NCI-H2107 treated with DMSO at 0.1 percent for 48 hours (cell line): ENCODE results near the gene DISP1.

Experiments used
- DNase-seq: peaks from one replicate; lab custom pipeline; 2025; ENCODE audit not compliant: unreplicated experiment; lab: John Stamatoyannopoulos, UW

Gene DISP1, protein sequence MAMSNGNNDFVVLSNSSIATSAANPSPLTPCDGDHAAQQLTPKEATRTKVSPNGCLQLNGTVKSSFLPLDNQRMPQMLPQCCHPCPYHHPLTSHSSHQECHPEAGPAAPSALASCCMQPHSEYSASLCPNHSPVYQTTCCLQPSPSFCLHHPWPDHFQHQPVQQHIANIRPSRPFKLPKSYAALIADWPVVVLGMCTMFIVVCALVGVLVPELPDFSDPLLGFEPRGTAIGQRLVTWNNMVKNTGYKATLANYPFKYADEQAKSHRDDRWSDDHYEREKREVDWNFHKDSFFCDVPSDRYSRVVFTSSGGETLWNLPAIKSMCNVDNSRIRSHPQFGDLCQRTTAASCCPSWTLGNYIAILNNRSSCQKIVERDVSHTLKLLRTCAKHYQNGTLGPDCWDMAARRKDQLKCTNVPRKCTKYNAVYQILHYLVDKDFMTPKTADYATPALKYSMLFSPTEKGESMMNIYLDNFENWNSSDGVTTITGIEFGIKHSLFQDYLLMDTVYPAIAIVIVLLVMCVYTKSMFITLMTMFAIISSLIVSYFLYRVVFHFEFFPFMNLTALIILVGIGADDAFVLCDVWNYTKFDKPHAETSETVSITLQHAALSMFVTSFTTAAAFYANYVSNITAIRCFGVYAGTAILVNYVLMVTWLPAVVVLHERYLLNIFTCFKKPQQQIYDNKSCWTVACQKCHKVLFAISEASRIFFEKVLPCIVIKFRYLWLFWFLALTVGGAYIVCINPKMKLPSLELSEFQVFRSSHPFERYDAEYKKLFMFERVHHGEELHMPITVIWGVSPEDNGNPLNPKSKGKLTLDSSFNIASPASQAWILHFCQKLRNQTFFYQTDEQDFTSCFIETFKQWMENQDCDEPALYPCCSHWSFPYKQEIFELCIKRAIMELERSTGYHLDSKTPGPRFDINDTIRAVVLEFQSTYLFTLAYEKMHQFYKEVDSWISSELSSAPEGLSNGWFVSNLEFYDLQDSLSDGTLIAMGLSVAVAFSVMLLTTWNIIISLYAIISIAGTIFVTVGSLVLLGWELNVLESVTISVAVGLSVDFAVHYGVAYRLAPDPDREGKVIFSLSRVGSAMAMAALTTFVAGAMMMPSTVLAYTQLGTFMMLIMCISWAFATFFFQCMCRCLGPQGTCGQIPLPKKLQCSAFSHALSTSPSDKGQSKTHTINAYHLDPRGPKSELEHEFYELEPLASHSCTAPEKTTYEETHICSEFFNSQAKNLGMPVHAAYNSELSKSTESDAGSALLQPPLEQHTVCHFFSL (N-terminal part only)

DNA sequence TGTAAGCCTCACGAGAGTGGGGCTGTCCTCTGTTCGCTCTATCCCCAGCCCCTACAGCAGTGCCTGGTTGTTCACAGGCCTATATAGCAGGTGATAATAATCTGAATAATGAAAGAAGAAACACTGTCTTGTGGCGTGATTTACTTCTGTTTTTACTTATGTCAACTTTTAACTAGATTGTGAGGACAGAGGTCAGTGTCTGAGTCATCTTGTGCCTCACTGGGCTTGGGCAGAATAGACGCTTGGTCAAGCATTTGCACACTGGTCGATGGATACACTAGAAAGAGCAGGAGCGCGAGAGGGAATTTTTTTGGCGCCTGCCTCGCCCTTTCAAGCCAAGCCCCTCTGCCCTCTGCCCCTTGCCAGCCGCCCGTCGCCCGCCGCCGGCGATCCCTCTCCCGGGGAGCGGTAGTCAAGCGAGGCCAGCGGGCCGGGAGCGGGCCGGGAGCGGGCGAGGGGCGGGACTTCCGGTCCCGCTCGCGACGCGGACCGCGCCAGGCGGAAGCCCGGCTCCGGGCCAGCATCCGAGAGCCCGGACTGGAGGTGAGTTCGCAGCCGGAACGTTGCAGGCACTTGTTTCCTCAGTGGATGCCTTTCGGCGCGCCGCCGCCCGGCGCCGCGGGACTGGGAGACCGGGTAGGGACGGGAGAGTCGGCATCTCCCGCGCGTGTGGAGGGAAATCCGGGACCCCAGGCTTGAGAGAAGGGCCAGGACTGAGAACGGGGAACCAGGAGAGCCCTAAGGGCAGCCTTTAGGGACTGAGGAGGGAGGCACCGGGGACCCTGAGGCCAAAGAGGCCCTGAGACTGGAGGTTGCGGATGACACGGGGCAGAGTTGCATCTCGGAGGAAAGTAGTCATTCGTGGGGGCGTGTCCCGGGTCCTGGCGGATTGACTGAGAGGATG is at the start of gene DISP1:
TSS of gene DISP1 (plus strand) at position 504 of the 904 bp plus-strand sequence. CDS start 127,785 bp downstream, outside the sequence.
- DNase-seq = peak; percentile 47

DNA sequence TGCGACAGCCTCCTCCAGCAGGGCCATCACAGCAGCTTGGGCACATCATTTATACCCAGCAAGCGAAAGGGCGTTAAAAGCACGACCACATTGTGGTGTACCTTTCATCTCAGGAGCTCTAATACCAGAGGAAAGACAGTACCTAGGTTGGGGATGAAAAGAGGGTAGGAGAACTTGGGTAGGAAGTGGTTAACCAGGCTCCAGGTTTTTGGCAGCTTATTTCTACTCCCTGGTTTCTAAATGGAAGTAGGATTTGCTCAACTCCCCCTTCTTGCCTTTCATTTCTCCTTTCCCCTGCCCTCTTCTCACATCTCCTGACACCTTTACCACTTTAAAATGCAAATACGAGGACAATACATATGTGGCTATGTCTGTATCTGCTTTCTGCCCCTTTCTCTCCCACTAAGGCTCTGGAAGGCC is 47.7 kb upstream of the DISP1 start:
- no peak for DNase-seq

DNA sequence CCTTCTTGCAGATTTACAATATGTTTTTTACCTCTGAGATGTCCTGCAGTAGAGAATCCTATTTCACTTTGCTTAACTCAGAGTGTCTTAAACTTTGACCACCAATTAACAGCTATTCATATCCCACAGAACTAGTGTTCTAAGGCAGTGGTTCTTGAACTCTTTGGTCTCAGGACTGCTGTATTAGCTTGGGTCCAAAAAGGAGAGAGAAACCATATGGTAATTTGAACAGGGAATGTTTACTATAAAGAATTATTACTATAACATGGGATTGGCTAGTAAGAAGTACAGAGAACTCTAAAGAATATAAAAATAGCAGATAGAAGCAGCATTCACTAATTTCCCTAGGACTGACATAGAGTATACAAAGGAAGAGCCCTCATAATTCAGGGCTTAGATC is 46.2 kb upstream of the DISP1 start:
- DNase-seq = no peak

DNA sequence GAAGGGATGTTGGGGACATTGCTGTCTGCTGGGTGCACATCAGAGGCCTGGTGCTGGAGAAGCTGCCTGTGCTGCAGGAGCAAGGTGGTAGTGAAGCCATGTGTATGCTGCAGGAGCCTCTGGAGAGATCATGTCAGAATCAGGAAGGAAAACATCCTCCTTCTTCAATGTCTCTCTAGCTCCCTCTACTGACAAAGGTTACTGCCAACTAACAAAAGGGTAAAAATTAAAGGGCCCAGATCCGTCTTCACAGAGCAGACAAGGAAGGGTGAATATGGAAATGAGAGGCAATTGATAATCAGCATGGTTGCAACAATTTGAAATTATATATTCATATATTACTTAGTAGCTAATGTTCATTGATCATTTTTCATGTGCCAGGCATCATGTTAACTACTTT is 45.7 kb upstream of the DISP1 start:
- no peak for DNase-seq

DNA sequence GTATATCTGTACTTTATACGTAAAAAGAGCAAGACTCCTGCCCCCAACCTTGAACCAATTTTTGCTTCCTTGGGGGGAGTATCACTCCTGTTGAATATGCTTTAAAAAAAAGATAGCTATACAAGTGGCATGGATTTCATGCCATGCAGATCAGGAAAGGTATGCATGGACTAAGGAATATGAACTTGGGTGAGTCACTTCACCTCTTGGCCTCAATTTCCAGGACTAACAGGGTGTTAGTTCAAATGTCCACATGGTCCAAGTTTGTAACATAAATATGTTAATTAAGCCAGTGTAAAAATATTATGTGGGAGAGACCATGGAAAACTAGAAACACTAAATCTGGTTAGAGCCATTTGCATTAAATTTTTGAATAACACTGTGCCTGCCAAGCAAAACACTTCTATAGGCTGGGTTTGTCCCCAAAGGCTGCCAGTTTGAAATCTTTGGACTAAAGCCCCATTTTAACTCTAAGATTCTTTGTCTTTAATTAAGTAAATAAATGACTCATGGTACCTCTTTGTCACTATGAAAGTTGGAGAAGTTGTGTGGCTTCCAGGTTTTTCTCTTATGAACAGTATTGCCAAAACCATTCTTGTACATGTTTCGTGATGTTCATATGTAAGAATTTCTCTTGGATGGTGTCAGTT is 44.7 kb upstream of the DISP1 start:
- no peak for DNase-seq

DNA sequence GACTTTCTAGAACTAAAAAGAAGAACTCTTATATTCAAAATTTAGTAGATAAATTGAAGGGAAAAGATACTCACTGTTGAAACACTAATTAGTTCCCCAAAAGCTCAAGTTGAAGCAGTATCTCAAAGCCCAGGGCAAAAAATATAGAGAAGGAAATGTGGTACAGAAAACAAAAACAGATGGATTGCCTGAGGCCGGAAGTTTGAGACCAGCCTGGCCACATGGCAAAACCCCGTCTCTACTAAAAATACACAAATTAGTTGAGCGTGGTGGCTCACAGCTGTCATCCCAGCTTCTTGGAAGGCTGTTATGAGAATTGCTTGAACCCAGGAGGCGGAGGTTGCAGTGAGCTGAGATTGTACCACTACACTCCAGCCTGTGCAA is 41.9 kb upstream of the DISP1 start:
- DNase-seq = no peak

DNA sequence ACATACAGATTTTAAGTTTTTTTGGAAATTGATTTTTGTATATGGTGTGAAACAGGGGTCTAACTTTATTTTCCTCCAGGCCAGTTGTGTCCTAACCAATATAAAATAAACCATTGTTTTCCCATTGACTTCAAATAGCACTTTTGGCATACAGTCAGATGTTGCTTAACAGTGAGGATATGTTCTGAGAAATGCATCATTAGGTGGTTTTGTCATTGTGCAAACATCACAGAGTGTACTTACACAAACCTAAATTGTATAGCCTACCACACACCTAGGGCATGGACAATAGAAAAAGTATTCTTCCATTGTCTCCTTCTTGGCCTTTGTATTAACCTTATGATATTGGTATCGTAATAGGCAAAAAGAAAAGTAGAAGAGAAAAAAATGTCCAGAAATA is 37.4 kb upstream of the DISP1 start:
- no peak for DNase-seq

DNA sequence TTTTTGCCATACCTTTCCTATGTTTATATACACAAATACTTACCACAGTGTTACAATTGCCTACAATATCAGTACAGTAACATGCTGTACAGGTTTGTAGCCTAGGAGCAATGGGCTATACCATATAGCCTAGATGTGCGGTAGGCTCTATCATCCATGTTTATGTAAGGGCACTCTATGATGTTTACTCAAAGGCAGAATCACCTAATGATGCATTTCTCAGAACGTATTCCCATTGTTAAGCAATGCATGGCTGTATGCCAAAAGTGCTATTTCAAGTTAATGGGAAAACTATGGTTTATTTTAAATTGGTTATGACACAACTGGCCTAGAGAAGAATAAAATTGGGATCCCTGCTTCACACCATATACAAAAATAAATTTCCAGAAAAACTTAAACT is 36.9 kb upstream of the DISP1 start:
- peak; percentile 7 for DNase-seq

DNA sequence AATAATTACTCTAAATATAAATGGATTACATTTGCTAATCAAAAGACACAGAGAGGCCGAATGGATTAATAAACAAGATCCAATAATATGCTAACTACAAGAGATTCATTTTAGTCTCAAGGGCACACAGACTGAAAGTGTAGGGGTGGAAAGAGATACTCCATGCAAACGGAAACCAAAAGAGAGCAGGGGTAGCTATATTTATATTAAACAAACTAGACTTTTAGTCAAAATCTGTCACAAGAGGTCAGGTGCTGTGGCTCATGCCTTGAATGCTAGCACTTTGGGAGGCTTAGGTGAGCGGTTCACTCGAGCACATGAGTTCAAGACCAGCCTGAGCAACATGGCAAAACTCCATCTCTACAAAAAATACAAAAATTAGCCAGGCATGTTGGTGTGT is 33.6 kb upstream of the DISP1 start:
- no peak for DNase-seq

DNA sequence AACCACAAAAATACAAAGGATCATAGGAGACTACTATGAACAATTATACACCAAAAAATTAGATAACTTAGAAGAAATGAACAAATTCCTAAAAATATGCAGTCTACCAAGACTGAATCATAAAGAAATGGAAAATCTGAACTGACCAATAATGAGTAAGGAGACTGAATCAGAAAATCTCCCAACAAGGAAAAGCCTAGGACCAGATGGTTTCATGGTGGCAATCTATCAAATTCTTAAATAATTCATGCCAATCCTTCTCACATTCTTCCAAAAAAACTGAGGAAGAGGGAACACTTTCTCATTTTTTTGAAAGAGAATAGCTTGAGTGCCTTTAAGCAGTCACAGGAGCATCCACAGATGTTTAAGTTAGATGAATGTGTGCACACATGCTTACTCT is 31.8 kb upstream of the DISP1 start:
- DNase-seq = no peak

DNA sequence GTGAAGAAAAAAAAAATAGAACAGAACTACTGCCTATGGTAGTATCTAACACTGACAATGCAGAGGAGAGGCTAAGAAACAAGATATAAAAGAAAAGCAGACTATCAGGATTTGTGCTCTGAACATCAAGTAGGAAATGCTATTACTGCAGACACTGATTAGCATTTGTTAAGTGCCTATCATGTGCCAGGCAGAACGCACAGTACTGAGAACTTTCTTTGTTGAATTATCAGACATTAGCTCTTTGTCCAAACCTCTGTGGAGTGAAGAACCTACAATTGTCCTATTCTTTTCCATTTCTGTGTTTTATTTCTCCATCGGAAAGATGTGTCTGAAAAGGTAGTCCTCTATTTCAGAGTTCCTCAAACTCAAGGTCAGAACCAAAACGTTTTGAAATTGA is 30.5 kb upstream of the DISP1 start:
- DNase-seq = no peak

DNA sequence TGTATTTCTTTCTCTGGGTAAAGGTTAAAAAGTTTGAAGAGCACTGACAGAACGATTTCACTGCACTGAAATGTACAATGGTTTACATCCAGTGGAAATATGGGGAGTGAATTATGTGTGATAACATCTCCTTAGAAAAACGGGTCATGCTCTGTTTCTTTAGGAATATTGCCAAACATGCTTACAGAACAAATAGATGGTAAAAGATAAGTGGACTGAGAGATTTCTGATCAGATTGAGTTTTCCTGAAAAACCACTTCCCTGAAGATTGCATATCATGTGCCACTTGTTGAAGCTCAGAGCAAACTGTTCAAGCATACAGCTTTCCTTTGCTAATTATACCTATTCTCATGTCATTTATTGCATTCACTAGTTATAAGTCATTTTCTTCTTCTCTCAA is 29.9 kb upstream of the DISP1 start:
- no peak for DNase-seq

DNA sequence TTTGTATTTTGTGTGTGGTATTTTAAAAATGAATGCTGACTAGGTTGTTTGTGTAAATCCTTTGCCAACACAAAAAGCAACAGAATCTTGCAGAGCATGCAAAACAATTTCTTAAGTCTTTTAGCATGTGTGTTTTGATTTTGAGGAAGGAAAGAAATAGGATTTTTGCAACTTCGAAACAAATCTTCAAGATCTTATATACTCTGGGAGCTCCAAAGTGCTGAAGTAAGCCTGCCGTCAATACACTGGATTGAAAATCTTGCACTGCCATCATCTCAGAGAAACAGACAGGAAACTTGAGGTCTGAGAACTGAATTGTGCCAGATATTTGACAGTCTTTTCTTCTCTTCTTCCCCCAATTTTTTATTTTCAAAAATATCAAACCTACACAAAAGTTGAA is 29.3 kb upstream of the DISP1 start:
- DNase-seq = no peak

DNA sequence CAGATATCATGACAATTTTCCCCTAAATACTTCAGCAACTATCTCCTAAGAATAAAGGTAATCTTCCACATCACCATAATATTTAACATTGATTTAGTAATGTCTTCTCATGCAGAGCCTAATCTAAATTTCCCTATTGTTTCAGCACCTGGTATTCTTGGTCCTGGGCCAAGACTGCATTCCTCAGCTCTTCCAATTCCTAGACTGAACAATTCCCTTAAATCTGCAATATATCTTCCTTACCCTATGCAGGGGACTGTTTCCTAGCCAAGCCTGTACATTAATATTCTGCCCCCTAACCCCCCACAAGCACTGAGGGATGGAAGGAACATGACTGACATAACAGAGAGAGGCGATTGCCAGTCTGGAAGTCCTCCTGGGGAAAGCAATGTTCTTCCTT is 28.7 kb upstream of the DISP1 start:
- no peak for DNase-seq

DNA sequence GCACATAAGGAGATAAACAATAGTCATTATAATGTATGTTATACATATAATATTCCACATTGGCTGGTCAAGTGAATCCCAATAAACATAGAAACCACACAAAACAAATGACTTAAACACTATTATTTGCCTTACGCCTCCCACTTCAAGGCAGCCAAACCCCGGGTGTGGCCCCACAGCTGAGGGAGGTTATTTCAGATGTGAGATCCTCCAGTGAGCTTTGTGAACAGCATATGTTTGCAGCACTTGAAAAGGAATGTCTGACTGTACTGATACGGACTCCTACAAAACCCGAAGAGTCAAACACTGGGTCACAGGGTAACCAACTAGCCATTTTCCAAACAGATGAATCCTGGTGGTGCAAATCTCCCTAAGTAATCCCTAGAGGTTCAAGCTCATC is 27.1 kb upstream of the DISP1 start:
- DNase-seq = no peak

DNA sequence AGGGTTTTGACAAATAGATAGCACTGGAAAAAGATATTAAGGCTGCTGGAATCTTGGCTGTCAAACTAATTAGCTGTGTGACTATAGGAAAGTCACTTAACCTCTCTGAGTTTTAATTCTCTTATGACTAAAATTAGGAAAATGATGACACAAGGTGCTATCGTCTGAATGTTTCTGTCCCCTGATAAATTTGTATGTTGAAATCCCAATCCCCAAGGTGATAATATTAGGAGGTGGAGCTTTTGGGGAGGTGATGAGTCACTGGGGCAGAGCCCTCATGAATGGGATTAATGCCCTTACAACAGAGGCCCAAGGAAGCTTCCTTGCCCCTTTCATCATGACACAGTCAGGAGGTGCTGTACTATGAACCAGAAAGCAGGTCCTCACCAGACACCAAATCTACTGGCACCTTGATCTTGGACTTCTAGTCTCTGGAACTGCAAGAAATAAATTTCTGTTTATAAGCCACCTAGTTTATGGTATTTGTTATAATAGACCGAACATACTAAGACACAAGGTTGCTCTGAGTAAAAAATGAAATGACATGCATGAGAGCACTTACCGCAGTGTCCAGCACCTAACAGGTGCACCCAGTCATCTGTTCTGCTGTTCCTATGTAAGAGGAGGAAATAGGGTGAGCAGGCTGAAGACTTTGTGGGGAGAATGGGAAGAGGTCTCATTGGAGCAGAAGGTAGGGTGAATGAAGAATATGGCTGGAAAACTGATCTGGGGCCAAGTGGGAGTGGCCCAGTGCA is 26.3 kb upstream of the DISP1 start:
- no peak for DNase-seq

DNA sequence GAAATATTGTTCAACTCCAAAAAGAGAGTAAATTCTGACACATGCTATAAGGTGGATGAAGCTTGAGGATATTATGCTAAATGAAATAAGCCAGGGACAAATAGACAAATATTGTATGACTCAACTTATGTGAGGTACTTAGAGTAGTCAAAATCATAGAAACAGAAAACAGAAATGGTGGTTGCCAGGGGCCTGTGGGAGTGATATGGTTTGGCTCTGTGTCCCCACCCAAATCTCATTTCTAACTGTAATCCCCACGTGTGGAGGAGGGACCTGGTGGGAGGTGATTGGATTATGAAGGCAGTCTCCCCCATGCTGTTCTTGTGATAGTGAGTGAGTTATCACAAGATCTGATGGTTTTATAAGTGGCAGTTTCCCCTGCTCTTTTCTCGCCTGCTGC is 24.7 kb upstream of the DISP1 start:
- no peak for DNase-seq

DNA sequence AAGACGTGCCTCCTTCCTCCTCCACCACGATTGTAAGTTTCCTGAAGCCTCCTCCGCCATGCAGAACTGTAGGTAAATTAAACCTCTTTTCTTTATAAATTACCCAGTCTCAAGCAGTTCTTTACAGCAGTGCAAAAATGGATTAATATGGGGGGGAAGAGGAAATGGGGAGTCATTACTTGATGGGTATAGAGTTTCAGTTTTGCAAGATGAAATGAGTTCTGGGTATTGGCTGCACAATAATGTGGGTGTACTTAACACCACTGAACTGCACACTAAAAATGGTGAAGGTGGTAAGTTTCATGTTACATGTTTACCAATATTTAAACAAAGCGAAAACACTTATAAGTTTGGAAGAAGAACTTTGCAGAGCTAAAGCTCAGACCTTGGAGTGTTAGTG is 24.3 kb upstream of the DISP1 start:
- peak; percentile 5 for DNase-seq

DNA sequence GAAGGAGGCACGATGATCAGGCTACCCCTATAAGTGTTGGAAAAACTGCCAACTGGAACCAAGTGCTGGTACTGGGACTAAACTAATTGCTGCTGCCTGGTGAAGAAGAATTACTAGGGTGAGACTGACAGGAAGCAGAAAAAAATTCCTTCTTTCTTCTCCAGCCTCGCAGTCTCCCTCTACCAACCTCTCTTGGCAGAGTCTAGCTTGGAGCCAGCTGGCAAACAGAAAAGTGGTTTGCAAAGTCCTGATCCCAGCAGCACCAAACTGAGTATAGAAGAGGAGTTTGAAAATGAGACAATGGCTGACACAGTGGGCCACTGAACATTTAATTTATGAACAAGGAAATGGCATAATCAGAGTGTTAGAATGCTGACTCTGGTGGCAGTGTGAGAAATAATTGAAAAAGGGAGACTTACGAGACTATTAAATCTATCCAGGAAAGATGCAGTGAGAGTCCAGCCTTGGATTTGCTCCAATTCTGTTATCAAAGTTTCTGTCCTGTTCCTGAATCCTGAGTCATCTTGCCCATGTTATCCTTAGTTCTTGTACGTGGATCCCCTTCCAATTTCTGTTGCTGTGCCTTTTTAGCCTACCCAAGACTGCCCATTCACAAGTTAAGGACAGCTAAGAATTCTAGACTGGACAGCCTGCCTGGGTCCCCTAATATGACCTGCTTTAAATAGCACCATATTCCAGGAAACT is 23.7 kb upstream of the DISP1 start:
- DNase-seq = no peak
